Frontal cortex (tissue), 4 donors: ENCODE measurements around the gene KHDRBS1. TPM values are rescaled to one million over a fixed set of nuclear protein-coding genes. Genes with fewer than 3 reads are reported as not detected.
"Not testable (repeated sequence)": the region's sequence is repeated elsewhere in the genome, so short reads cannot be mapped to it uniquely, and the experiment has no call there.

Source experiments
- DNase-seq, 2 donors: peaks; one replicate each; pipeline ENCODE4 v3.0.0; 2012; ENCODE audit warnings: low spot score in 2 of 2
- FAIRE-seq: peaks from 2 replicates; lab custom pipeline; 2012; peaks lifted over from hg19 to GRCh38; lab: Jason Lieb, UNC
- total RNA-seq: library from RNA; depleted of rRNA; stranded (reverse); fragments of >200 nt; gene quantifications from one replicate; pipeline ENCODE4 v1.2.3, GENCODE V29; 2014
- donor health status: control.
- donor health status: control.
- donor health status: control.

KHDRBS1 gene
- total RNA-seq, 1 donor from 2014 or later = 105 TPM

- FAIRE-seq (no peak), DNase-seq (no peak)
Measured at GRCh38 chr1:32007591-32007940, 6.1 kb upstream of the KHDRBS1 start.

- DNase-seq (no peak), FAIRE-seq (no peak)
Measured at GRCh38 chr1:32010246-32010645, 3.4 kb upstream of the KHDRBS1 start.

GRCh38 chr1:32012709-32013385 lies 821 bp upstream of the KHDRBS1 start:
- FAIRE-seq (no peak), DNase-seq (no peak)

- no peak for FAIRE-seq
- peak; percentile 49 to 65 for DNase-seq
Measured at GRCh38 chr1:32014199-32014947, 705 bp downstream of the KHDRBS1 start.

- FAIRE-seq (no peak), DNase-seq (peak in 1 of 2 donors; percentile 19)
Measured at GRCh38 chr1:32014948-32015273, 1.2 kb downstream of the KHDRBS1 start.

- no peak for DNase-seq
- FAIRE-seq = no peak
Measured at GRCh38 chr1:32020339-32020738, 6.7 kb downstream of the KHDRBS1 start.

- not testable (repeated sequence) for DNase-seq, FAIRE-seq
Measured at GRCh38 chr1:32021574-32022018, 7.9 kb downstream of the KHDRBS1 start.

GRCh38 chr1:32023351-32023750 lies 9.7 kb downstream of the KHDRBS1 start:
- DNase-seq = no peak

GRCh38 chr1:32025515-32025914 lies 11.8 kb downstream of the KHDRBS1 start:
- no peak for DNase-seq
- FAIRE-seq = no peak

More at GRCh38 chr1:32023351-32023750, 9.7 kb downstream of the KHDRBS1 start:
- FAIRE-seq = no peak

- DNase-seq (no peak), FAIRE-seq (no peak)
Measured at GRCh38 chr1:32028746-32029145, 15.1 kb downstream of the KHDRBS1 start.

GRCh38 chr1:32031578-32032274 lies 18.1 kb downstream of the KHDRBS1 start:
- no peak for DNase-seq
- no peak for FAIRE-seq

- DNase-seq (no peak), FAIRE-seq (no peak)
Measured at GRCh38 chr1:32032275-32032615, 18.6 kb downstream of the KHDRBS1 start.

GRCh38 chr1:32035119-32035518 lies 21.5 kb downstream of the KHDRBS1 start:
- no peak for DNase-seq
- no peak for FAIRE-seq

GRCh38 chr1:32040711-32041110 lies 27.0 kb downstream of the KHDRBS1 start:
- FAIRE-seq = no peak
- no peak for DNase-seq

- FAIRE-seq = no peak
Measured at GRCh38 chr1:32042330-32042729, 28.7 kb downstream of the KHDRBS1 start.

GRCh38 chr1:32044234-32044633 lies 30.6 kb downstream of the KHDRBS1 start:
- no peak for FAIRE-seq
- DNase-seq = no peak

More at GRCh38 chr1:32042330-32042729, 28.7 kb downstream of the KHDRBS1 start:
- DNase-seq = no peak

GRCh38 chr1:32045772-32046171 lies 32.1 kb downstream of the KHDRBS1 start:
- DNase-seq (no peak), FAIRE-seq (no peak)

GRCh38 chr1:32047701-32048100 lies 34.0 kb downstream of the KHDRBS1 start:
- DNase-seq (no peak), FAIRE-seq (no peak)

- no peak for FAIRE-seq
Measured at GRCh38 chr1:32048440-32048839, 34.8 kb downstream of the KHDRBS1 start.

GRCh38 chr1:32051706-32052105 lies 38.0 kb downstream of the KHDRBS1 start:
- no peak for FAIRE-seq
- DNase-seq = no peak

More at GRCh38 chr1:32048440-32048839, 34.8 kb downstream of the KHDRBS1 start:
- no peak for DNase-seq

- no peak for DNase-seq
- FAIRE-seq = no peak
Measured at GRCh38 chr1:32052887-32053286, 39.2 kb downstream of the KHDRBS1 start.
